GM12874 (cell line): Measurements from ENCODE around the gene ZNF799.

ENCODE experiments used
- TF ChIP-seq, protein P1 (sequence below): IDR thresholded peaks from 2 replicates; pipeline ENCODE4 v1.5.1; 2011; ENCODE audit warnings: low read depth, mild to moderate bottlenecking, control low read depth, low read length, moderate library complexity; ENCODE audit not compliant: insufficient read depth

Gene ZNF799

DNA sequence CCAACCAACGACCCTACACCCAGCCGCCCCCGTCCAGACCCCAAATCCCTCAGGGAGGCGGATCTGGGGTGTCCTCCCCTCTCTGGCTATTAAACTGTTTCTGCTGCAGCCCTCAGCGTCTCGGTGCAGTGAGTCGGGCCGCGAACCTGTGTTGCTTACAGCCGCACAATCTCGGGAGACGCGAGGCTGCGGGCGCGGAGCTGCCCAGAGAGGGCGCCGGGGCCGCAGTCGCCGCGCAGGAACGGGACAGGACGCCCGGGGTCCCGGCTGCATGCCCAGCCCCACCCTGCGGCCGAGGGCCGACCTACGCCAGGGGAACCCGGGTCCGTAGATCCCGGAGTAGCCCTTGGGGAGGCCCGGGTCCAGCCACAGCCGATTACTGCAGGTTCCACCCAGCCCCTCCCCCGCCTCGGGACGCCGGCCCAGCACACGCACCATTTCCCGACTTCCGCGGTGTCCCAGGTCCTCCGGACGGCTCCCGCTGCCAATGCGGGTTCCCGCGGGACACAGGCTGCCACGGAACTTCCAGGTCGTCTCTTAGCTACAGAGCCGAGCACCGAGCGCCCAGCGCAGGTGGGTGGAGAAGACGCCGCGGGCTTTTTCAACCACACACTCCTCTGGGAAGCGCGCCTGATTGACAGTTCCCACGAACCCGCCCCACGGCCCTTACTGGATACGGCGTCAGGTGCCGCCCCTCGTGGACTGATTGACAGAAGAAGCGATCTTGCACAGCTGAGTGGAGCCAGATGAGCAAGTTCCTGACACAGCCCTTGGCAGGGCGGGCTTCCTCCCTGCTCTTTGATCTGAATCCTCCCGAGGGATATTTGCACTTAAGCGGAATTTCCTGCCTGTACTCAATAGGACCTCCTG, at the start of gene ZNF799:
Gene ZNF799 (minus strand): TSS at position 639 of the 870 bp plus-strand sequence. CDS start 201 bp downstream, at position 438.
- TF ChIP-seq, protein P1, sequence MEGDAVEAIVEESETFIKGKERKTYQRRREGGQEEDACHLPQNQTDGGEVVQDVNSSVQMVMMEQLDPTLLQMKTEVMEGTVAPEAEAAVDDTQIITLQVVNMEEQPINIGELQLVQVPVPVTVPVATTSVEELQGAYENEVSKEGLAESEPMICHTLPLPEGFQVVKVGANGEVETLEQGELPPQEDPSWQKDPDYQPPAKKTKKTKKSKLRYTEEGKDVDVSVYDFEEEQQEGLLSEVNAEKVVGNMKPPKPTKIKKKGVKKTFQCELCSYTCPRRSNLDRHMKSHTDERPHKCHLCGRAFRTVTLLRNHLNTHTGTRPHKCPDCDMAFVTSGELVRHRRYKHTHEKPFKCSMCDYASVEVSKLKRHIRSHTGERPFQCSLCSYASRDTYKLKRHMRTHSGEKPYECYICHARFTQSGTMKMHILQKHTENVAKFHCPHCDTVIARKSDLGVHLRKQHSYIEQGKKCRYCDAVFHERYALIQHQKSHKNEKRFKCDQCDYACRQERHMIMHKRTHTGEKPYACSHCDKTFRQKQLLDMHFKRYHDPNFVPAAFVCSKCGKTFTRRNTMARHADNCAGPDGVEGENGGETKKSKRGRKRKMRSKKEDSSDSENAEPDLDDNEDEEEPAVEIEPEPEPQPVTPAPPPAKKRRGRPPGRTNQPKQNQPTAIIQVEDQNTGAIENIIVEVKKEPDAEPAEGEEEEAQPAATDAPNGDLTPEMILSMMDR, result 0 out of 2 replicates have a peak, but pooled peaks have one; percentile 15

DNA sequence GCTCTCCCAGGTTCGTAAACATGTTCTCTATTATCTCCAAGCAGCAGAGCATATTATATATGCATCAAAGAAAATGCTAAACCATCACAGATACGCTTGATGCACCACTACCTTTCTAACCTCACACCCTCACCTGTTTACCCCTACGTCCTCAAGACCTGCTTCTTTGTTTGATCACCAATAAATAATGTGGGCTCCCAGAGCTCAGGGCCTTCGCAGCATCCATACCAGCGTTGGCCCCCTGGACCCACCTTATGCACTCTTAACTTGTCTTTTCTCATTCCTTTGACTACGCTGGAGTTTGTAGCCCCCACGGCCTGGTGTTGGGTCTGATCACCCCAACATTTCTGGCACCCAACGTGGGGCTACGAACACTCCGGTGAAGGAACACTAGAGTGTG, 49.8 kb upstream of the ZNF799 start:
- TF ChIP-seq, protein P1, result no peak

DNA sequence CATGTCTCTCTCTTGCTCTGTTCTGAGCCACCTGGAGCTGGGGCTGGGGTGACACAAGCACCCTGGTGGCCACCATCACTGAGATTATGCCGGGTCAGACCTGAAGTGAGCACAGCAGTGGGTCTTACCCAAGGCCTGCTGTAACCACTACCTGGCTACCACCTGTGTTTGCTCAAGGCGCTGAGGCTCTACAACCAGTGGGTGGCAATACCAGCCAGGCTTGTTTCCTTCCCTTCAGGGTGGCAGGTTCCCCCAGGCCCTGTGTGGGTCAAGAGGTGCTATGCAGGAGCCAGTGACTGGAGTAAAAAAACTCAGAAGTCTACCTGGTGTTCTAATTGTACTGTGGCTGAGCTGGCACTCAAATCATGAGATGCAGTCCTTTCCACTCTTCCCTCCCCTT, 47.7 kb upstream of the ZNF799 start:
- TF ChIP-seq, protein P1, result no peak

DNA sequence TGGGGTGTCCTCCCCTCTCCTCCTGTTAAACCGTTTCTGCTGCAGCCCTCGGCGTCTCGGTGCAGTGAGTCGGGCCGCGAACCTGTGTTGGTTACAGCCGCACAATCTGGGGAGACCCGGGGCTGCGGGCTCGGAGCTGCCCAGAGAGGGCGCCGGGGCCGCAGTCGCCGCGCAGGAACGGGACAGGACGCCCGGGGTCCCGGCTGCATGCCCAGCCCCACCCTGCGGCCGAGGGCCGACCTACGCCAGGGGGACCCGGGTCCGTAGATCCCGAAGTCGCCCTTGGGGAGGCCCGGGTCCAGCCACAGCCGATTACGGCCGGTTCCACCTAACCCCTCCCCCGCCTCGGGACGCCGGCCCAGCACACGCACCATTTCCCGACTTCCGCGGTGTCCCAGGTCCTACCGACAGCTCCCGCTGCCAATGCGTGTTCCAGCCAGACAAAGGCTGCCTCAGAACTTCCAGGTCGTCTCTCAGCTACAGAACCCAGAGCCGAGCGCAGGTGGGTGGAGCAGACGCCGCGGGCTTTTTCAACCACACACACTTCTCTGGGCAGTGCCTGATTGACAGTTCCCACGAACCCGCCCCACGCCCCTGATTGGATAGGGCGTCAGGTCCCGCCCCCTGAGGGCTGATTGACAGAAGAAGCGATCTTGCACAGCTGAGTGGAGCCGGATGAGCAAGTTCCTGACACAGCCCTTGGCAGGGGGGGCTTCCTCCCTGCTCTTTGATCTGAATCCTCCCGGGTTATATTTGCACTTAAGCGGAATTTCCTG, 39.7 kb upstream of the ZNF799 start, which contains the start of gene ZNF443:
Gene ZNF443 (minus strand): TSS at position 481 of the 776 bp plus-strand sequence. CDS start 107 bp downstream, at position 374.
- TF ChIP-seq, protein P1, result no peak

DNA sequence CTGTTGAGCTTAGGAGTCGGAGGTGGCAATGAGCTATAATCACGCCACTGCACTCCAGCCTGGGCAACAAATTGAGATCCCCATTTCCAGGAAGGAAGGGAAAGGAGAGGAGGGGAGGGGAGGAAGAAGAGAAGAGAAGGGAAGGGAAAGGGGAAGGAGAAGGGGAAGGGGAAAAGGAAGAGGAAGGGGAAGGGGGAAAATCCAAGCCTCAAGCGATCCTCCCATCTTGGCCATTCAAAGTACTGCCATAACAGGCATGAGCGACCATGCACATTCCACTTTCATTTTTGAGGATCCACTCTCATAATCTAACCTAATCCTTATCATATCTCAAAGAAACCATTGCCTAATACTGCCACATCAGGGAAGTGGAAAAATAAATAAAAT, 24.8 kb upstream of the ZNF799 start:
- TF ChIP-seq, protein P1, result no peak

DNA sequence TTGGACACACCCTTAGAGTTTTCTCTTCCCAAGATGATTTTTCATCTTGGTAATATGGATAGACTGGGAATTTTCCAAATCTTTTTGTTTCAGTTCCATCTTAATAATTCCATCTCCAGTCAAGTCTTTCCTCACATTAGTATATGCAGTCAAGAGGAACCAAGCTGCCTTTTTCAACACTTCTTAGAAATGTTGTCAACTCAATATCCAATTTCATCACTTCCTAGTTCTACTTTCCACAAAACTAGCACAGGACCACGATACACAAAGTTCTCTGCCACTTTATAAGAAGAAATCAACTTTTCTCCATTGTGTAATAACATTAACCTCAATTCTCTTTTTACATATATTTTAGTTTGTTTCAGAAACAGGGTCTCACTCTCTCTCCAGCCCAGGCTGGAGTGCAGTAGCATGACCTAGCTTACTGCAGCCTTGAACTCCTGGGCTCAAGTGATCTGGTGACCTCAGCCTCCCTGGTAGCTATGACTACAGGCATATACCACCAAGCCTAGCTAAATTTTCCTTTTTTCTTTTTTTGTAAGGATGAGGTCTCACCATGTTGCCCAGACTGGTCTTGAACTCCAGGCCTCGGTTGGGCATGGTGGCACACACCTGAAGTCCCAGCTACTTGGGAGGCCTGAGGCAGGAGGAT, 24.3 kb upstream of the ZNF799 start:
- TF ChIP-seq, protein P1, result no peak

DNA sequence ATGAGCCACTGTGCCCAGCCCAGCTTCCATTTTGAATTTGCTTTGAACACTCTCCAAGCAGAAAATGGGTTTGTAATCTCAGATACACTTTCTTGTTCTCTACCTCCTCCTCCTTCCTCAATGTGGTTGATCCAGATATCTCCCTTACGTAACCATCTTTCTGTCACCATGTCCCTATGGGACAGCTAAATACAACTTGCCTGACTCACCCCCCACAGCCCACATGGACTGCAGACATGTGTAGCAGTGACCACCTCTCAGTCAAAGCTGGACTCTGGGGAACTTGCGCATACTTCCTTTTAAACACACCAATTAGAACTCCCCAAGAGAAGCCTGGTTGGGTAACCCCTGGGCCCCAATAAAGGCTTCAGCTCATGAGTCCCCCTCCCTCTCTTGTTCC, 10.8 kb upstream of the ZNF799 start:
- TF ChIP-seq, protein P1, result no peak
